HG03045 (cell line): ENCODE data around the gene CLSTN2.

Experiments
- ATAC-seq: cut with Tn5 transposase; IDR thresholded peaks from one replicate; pipeline ENCODE4 v1.9.1; 2021; ENCODE audit warnings: mild to moderate bottlenecking, moderate library complexity; ENCODE audit not compliant: unreplicated experiment

Gene CLSTN2

DNA sequence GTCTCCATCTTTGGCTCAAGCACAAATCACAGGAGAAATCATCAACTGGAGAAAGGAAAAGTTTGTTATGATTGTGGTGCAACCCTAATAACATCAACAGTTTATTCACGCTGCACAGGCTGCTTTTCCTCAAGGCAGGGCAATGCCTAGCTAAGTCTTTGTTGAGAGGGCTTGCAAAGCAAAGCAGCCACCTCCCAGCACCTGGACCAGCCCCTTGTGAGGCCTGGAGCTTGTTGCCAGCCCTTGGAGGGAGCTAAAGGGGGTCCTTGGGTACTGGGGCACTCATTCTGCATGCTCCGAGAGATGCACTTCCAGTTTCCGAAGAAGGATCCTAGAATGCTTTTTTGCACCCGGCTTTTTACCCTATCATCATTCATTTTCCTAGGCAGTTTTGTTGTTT, 288.2 kb downstream of the CLSTN2 start:
- no peak for ATAC-seq

DNA sequence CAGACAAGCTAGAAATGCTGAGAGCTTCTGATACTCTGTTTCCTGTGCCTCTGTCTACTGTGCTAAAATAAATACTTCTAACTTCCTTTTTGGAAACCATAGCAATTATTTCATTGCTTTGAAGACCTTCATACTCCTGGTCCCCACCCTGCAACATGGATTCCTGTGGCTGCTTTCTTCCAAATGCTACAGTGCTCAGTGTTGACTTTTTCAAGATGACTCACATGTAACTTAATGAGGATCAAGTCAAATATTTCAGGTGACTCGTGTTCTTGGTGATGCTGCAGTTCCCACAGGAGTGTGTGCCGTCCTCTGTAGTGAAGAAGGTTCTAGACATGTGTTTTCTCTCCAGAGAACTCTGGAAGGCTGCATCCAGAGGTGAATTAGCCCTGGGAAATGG, 288.6 kb downstream of the CLSTN2 start:
- no peak for ATAC-seq

DNA sequence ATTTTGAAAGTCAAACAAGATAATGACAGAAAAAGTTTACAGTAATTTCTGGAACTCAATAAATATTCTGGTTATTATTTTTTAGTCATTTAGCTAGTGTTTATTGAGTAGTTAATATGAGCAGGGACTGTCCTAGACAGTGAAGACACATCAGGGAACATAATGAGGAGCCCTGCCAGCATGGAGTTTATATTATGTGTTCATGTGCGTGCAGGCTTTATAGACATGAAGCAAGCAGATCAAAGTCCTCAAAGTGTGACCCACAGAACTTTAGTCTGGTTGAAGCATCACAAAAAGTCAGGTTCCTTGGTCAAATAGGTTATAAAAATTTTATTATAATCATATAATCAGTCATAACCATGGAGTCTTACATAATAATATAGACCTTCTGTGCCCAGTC, 289.3 kb downstream of the CLSTN2 start:
- no peak for ATAC-seq

- no peak for ATAC-seq
These were observed 291.0 kb downstream of the CLSTN2 start for GRCh38 chr3:140225996-140226395.

- ATAC-seq = no peak
These were observed 298.7 kb downstream of the CLSTN2 start for GRCh38 chr3:140233702-140234101.

GRCh38 chr3:140234256-140234655, 299.3 kb downstream of the CLSTN2 start:
- ATAC-seq = no peak

DNA sequence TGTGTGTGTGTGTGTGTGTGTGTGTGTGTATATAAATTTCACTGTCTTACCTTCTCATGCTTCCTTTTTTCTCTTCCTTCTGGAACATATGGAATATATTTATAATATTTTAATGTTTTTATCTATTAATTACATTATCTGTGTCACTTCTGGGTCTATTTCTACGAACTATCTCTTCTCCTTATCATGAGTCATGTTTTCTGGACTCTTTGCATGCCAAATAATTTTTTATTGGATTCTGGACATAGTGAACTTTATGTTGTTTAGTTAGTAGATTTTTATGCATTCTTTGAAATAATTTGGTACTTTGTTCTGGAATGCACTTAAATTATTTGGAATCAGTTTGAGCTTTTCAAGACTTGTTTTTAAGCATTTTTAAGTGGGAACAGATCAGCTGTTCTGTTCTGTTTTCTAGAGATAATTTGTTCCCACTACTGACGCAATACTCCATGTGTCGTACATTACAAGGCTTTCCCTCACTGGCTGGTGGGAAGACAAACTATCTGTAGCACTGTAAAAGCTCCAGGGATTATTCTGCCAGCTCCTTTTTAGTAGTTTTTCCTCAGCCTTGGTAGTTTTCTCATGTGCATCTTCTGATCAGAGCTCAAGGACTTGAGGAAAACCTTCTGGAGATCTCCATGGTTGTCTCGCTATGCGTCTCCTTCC, 302.0 kb downstream of the CLSTN2 start:
- no peak for ATAC-seq

DNA sequence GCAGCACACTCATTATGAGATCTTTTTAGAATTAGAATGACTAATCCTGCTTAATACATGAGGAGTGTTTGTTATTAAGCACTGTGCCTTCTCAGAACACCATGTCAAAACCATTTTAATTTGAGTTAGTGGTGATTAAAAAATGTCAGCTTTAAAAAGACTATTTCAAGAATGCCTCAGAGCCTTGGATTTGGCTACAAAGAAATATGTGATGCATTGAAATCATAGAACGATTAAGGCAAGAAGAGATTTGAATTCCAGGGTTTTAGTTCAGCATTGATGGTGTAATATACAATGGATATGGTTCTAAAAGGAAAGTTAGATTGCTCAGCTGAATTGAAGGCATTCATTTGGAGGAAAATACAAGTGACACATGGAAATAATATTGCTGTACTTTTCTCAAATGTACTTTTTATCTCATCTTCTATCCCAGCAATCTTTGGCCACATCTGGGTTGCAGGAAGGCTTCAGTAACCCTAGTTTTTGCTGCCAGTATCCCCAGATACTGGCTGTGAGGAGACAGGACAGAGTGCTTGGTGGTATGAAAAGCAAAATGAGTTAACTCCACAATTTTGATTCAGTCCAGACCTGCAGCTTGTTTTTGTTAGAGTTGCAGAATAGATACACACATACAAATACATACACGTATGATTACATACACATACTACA, 303.8 kb downstream of the CLSTN2 start:
- ATAC-seq = no peak

DNA sequence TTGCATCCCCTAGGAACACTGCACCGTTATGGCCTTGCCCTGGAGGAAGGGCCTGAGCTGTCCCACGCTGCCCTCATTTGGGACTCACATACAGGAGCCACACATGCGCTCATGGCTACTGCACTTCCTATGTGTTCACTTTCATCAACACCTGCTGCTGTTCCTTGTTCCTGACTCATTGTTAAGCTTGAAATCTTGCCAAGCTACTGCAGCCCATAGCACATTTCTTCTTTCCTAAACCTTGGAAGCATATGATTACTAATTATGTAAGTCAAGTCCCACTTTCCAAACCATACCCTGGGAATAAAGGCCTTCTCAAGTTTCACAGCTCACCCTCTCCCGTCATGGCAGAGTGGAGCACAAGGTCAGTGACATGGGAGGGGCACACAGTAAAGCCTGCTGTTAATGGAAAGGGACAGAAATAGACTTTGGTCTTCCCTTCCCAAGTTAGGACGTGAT, 307.9 kb downstream of the CLSTN2 start:
- no peak for ATAC-seq

DNA sequence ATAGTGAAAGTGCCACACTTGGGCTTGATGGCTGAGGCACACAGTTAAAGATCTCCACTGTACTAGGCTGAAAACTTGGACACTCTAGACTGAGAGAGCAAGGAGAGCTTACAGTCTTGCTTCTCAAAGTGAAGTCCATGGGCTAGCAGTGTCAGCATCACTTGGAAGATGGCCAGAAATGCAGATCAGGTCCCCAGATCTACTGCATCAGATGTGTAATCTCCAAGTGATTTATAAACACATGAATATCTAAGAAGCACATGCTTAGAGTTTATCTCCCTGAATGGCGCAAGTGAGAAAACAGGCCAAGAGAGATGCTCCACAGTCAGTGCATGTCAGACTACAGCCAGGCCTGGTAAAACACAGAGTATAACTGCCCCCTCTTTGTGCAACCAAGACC, 308.6 kb downstream of the CLSTN2 start:
- no peak for ATAC-seq

DNA sequence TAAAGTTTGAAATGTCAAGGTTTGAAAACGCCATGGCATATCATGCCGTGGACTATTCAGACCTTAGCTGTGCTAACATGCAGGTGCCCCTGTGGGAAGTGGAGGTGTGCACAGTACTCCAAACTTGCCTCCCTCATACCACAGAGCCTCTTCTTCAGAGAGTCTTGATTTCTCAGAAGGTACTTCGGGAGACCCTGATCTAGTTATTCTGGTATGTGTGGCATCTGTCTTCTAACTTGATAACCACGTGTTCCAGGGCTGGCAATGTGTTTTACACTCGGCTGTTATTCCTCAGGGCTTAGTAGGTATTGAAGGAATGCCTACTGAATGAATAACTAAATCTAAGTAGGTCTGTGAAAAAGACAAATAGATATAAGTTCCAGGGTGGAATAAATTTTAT, 309.9 kb downstream of the CLSTN2 start:
- ATAC-seq = no peak

DNA sequence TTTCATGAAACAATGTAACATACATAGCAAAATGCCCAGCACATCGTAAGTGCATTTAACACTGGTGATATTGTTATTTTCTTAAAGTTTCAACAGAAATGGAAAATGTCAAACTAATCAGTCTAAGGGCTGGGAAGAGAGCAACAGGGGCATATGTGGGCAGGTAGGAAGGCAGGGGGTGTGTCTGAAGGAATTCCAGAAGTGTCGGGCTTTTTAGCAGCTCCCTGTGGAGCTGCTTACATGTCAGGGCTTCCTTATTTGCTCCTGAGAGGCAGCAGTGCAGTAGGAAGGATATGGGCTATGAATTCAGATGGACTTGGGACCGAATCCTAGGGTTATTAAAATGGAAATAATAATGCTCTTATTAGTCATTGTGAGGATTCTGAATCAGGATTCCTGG, 311.6 kb downstream of the CLSTN2 start:
- ATAC-seq = no peak

- no peak for ATAC-seq
These were observed 312.8 kb downstream of the CLSTN2 start for GRCh38 chr3:140247775-140248174.

- ATAC-seq = no peak
These were observed 314.2 kb downstream of the CLSTN2 start for GRCh38 chr3:140249188-140249587.

- no peak for ATAC-seq
These were observed 315.2 kb downstream of the CLSTN2 start for GRCh38 chr3:140250010-140250855.

GRCh38 chr3:140250945-140251344, 316.0 kb downstream of the CLSTN2 start:
- ATAC-seq = no peak

GRCh38 chr3:140251678-140252077, 316.7 kb downstream of the CLSTN2 start:
- ATAC-seq = no peak

- no peak for ATAC-seq
These were observed 318.0 kb downstream of the CLSTN2 start for GRCh38 chr3:140252812-140253656.

DNA sequence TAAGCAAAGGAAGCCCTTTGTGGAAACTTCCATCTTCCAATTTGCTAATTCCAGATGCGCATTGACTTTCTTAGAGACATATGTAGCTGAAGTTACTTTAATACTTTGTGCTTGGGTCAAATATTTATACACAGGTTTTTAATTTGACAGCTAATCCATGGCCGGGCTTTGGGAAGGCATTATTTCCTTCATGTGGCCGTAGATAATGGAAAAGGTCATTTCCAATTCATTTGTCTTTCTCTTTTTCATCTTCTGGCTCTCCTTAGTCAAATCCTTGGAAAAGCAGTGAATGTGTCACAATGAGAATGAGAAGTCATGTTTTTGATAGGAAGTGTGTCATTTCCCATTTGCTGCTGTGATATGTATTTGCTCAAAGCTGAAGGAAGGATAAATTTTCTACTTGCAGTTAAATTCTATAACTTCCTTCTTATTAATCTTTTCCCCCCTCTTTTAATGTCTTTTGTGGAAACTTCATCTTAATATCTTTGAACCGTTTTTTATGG, 323.3 kb downstream of the CLSTN2 start:
- ATAC-seq = no peak

DNA sequence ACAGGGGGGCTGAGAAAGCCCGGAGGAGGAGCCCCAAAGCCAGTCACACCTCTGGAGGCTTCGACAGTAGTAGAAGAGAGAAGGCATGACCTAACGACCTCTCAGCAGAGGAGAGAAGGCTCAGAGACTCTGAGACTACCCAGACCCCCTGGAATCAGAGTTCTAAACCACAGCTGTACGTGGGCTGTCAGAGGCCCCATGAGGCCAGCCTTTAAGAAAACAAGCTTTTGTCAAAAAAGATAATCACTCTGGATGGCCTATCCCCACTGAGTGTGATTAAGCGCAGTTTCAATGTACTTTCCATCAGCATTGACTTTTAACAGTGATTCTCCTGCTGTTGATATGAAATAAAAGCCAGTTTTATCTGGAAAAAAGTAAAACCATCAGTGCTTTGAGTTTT, 330.3 kb downstream of the CLSTN2 start:
- no peak for ATAC-seq

DNA sequence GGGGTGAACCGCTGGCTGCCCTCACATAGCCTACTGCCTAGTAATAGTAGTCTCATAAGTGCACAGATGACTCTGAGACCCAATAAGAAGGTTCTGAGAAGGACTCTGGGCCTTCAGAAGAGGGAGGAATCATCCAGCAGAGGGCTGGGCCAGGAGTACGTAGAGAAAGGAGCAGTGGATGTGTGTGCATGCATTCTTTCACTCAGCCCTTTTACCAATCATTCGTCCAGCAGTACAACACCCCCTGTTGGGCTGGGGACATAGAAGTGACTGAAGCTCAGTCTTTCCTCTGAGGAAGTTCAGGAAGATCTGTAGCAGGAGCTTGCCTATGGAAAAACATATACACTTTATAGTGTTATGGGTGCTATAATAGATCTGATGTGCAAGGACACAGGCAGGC, 333.1 kb downstream of the CLSTN2 start:
- ATAC-seq = no peak
